ENCODE measurements around the gene NKAIN1. TPM values are rescaled to one million over a fixed set of nuclear protein-coding genes. Genes with fewer than 3 reads are reported as not detected.

NKAIN1 gene
- total RNA-seq, 4 donors from 2014 or later = not detected

- H3K4me1 ChIP-seq = peaks cover 0 to 18% (median 9%) of the 10 kb centered on the region in 4 donors
- no peak overlapping the region for H3K4me3 ChIP-seq
- intact Hi-C loops (cut with DNase I; ENCODE audit: low total_unique reads) = no loop called here
- WGBS, 2 donors (ENCODE audit: low coverage in 1 of 2) = 79% methylated on average over 6 of the region's 6 CpGs; no CpG with 5 or more reads in 1 of the 2 donors
- H3K9me3 ChIP-seq = no peaks in the 10 kb centered on the region
- in situ Hi-C loops (cut with MboI; ENCODE audit: low pct_ligation_motif_present in 1 of 4, low pct_unique_long_range_greater_than_20kb in 1 of 4, low sequenced_read_pairs in 3 of 4) = no loop called here
- H3K36me3 ChIP-seq = no peaks in the 10 kb centered on the region
- no peak overlapping the region for H3K27ac ChIP-seq
- no peak for TF ChIP-seq EP300 (IDR thresholded peaks at IDR 0.05; ENCODE audit: low read depth)
- TF ChIP-seq, protein P1, sequence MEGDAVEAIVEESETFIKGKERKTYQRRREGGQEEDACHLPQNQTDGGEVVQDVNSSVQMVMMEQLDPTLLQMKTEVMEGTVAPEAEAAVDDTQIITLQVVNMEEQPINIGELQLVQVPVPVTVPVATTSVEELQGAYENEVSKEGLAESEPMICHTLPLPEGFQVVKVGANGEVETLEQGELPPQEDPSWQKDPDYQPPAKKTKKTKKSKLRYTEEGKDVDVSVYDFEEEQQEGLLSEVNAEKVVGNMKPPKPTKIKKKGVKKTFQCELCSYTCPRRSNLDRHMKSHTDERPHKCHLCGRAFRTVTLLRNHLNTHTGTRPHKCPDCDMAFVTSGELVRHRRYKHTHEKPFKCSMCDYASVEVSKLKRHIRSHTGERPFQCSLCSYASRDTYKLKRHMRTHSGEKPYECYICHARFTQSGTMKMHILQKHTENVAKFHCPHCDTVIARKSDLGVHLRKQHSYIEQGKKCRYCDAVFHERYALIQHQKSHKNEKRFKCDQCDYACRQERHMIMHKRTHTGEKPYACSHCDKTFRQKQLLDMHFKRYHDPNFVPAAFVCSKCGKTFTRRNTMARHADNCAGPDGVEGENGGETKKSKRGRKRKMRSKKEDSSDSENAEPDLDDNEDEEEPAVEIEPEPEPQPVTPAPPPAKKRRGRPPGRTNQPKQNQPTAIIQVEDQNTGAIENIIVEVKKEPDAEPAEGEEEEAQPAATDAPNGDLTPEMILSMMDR (IDR thresholded peaks at IDR 0.05) = no peak
- no peak for TF ChIP-seq POLR2A (IDR thresholded peaks at IDR 0.05)
- TF ChIP-seq POLR2AphosphoS5 (IDR thresholded peaks at IDR 0.05) = no peak
- H3K27me3 ChIP-seq = no peaks in the 10 kb centered on the region
- DNase-seq = no peak
These were observed 18.6 kb downstream of the NKAIN1 start for GRCh38 chr1:31221072-31221471.

DNA sequence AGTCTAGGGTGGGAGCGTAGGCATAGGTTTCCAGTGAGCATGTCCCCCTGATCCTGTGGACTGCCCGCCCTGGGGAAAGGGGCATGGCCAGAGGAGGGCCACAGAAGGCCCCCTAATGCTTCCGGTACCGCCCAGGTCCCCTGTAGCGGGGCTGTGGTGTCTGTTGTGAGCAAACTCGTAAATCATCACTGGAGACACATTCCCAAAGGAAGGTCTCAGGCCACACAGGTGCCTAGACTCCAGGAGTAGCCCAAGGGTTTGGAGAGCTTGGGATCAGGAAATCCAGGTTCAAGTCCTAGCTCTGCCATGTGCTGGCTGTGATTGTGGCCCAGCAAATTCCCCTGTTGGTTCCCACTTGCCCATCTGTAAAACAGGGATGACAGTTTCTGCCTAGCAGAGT is 20.2 kb downstream of the NKAIN1 start:
- TF ChIP-seq POLR2A (IDR thresholded peaks at IDR 0.05) = no peak
- no peak for TF ChIP-seq EP300 (IDR thresholded peaks at IDR 0.05; ENCODE audit: low read depth)
- in situ Hi-C loops (cut with MboI; ENCODE audit: low pct_ligation_motif_present in 1 of 4, low pct_unique_long_range_greater_than_20kb in 1 of 4, low sequenced_read_pairs in 3 of 4) = no loop called here
- Histone ChIP-seq H3K36me3 (no peaks in the 10 kb centered on the region), H3K4me1 (peaks cover 0 to 18% (median 9%) of the 10 kb centered on the region in 4 donors), H3K9me3 (no peaks in the 10 kb centered on the region), H3K27me3 (no peaks in the 10 kb centered on the region), H3K4me3 (no peak overlapping the region), H3K27ac (no peak overlapping the region)
- intact Hi-C loops (cut with DNase I; ENCODE audit: low total_unique reads) = no loop called here
- 85% methylated on average over 6 of the region's 6 CpGs; no CpG with 5 or more reads in 1 of the 2 donors for WGBS, 2 donors (ENCODE audit: low coverage in 1 of 2)
- DNase-seq = no peak

GRCh38 chr1:31218705-31219104 is 21.0 kb downstream of the NKAIN1 start:
- TF ChIP-seq, protein P1 (IDR thresholded peaks at IDR 0.05) = no peak
- TF ChIP-seq POLR2AphosphoS5 (IDR thresholded peaks at IDR 0.05) (no peak), EP300 (IDR thresholded peaks at IDR 0.05; ENCODE audit: low read depth) (no peak), POLR2A (IDR thresholded peaks at IDR 0.05) (no peak)
- Histone ChIP-seq H3K27me3 (no peaks in the 10 kb centered on the region), H3K4me1 (peaks cover 0 to 10% (median 5%) of the 10 kb centered on the region in 4 donors), H3K36me3 (no peaks in the 10 kb centered on the region), H3K9me3 (no peaks in the 10 kb centered on the region), H3K27ac (no peak overlapping the region), H3K4me3 (no peak overlapping the region)
- intact Hi-C loops (cut with DNase I; ENCODE audit: low total_unique reads) (no loop called here), in situ Hi-C loops (cut with MboI; ENCODE audit: low pct_ligation_motif_present in 1 of 4, low pct_unique_long_range_greater_than_20kb in 1 of 4, low sequenced_read_pairs in 3 of 4) (no loop called here)
- WGBS, 2 donors (ENCODE audit: low coverage in 1 of 2) = 92% methylated on average over 6 of the region's 8 CpGs; no CpG with 5 or more reads in 1 of the 2 donors
- no peak for DNase-seq

DNA sequence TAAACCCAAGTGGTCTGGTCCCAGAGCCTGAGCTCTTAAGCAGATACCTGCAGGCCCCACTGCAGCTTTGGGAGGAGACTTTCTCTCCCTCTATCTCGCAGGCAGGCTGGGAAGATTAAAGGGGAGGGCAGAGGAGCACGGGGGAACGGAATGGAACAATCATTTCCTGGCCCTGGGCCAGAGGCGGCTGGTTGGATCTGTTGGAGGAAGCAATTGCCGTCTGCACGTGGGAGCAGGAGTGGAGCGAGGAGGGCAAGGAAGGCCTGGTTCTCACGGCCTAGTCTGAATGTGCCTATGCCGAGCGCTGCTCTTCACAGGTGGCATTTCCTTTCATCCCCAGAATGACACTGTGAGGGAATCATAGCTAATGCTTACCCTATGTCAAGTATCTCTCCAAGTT is 23.7 kb downstream of the NKAIN1 start:
- Histone ChIP-seq H3K27me3 (no peaks in the 10 kb centered on the region), H3K4me3 (no peak overlapping the region), H3K36me3 (no peaks in the 10 kb centered on the region), H3K27ac (no peak overlapping the region), H3K9me3 (no peaks in the 10 kb centered on the region), H3K4me1 (peaks cover 0 to 7% (median 3%) of the 10 kb centered on the region in 4 donors)
- intact Hi-C loops (cut with DNase I; ENCODE audit: low total_unique reads) = no loop called here
- WGBS, 2 donors (ENCODE audit: low coverage in 1 of 2) = 23 to 25% methylated on average over 6 to 10 of the region's 10 CpGs
- peak; percentile 70 for DNase-seq
- in situ Hi-C loops (cut with MboI; ENCODE audit: low pct_ligation_motif_present in 1 of 4, low pct_unique_long_range_greater_than_20kb in 1 of 4, low sequenced_read_pairs in 3 of 4) = no loop called here
- TF ChIP-seq, protein P1 (IDR thresholded peaks at IDR 0.05) = no peak
- TF ChIP-seq EP300 (IDR thresholded peaks at IDR 0.05; ENCODE audit: low read depth) (no peak), POLR2AphosphoS5 (IDR thresholded peaks at IDR 0.05) (no peak), POLR2A (IDR thresholded peaks at IDR 0.05) (no peak)

DNA sequence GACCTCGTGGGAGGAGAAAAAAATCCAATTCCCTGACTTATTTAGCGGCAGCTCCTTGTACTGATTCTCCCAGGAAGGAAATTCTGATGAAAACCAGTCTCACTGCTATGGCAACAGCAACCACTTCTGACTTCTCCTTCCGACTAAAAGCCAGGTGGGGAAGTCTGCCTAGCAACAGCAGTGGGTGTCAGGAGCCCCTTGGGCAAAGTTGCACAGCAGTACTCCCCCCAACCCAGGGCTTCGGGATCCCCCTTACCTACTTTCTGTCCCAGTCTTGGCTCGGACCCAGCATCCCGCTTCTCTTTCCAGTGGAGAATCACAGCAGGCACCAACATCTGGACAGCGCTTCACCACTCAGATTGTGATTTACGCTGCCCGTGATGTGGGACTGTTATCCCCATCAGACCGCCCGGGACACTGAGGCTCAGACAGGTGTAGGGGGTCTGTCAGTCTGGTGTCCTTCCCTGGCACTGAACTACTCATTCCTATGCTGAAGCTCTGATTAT is 24.6 kb downstream of the NKAIN1 start:
- no peak overlapping the region for H3K27ac ChIP-seq

More for the DNA sequence above, 24.6 kb downstream of the NKAIN1 start:
- Histone ChIP-seq H3K36me3 (no peaks in the 10 kb centered on the region), H3K4me1 (peaks cover 0 to 7% (median 3%) of the 10 kb centered on the region in 4 donors), H3K27me3 (no peaks in the 10 kb centered on the region), H3K9me3 (no peaks in the 10 kb centered on the region), H3K4me3 (no peak overlapping the region)
- WGBS, 2 donors (ENCODE audit: low coverage in 1 of 2) = 79 to 90% methylated on average over 2 to 11 of the region's 11 CpGs
- no peak for DNase-seq
- TF ChIP-seq POLR2AphosphoS5 (IDR thresholded peaks at IDR 0.05) (no peak), EP300 (IDR thresholded peaks at IDR 0.05; ENCODE audit: low read depth) (no peak), POLR2A (IDR thresholded peaks at IDR 0.05) (no peak)
- TF ChIP-seq, protein P1 (IDR thresholded peaks at IDR 0.05) = no peak
- intact Hi-C loops (cut with DNase I; ENCODE audit: low total_unique reads) = no loop called here
- in situ Hi-C loops (cut with MboI; ENCODE audit: low pct_ligation_motif_present in 1 of 4, low pct_unique_long_range_greater_than_20kb in 1 of 4, low sequenced_read_pairs in 3 of 4) = no loop called here
